ENCODE results near the gene MACROD2. TPM values are rescaled to one million over a fixed set of nuclear protein-coding genes. Genes with fewer than 3 reads are reported as not detected.

Gene MACROD2
- polyA plus RNA-seq, 1 donor from 2014 or later: 23.2 TPM

GRCh38 chr20:14832630-14833029 lies 837.3 kb downstream of the MACROD2 start:
- TF ChIP-seq TAF1 (IDR thresholded peaks at IDR 0.05; ENCODE audit: low read depth) (no peak), EP300 (conservative IDR thresholded peaks at IDR 0.05; ENCODE audit: poor library complexity, severe bottlenecking) (no peak), EZH2 (IDR thresholded peaks at IDR 0.05; ENCODE audit: borderline replicate concordance, insufficient read depth, low read length, poor library complexity, severe bottlenecking) (no peak), CTCF (IDR thresholded peaks at IDR 0.05; ENCODE audit: poor library complexity, severe bottlenecking) (no peak), MXI1 (conservative IDR thresholded peaks at IDR 0.05; ENCODE audit: poor library complexity, severe bottlenecking) (no peak), REST (IDR thresholded peaks at IDR 0.05; ENCODE audit: borderline replicate concordance) (no peak), SMC3 (conservative IDR thresholded peaks at IDR 0.05; ENCODE audit: poor library complexity) (no peak), RAD21 (conservative IDR thresholded peaks at IDR 0.05) (no peak), POLR2AphosphoS5 (IDR thresholded peaks at IDR 0.05) (no peak)
- Histone ChIP-seq H3K27ac (ENCODE audit: low read length) (no peak overlapping the region), H3K4me2 (ENCODE audit: low read length) (no peak overlapping the region), H3K79me2 (replicated peaks; ENCODE audit: insufficient read depth, low read length) (no peaks in the 10 kb centered on the region), H2AFZ (ENCODE audit: low read depth, low read length) (no peak overlapping the region), H3K9me3 (ENCODE audit: low read length) (no peaks in the 10 kb centered on the region), H3K4me3 (ENCODE audit: low read length) (no peak overlapping the region), H3K36me3 (ENCODE audit: insufficient read depth, low read length) (no peaks in the 10 kb centered on the region), H3F3A (ENCODE audit: insufficient read depth, low read length, poor library complexity, severe bottlenecking) (peaks cover 2% of the 10 kb centered on the region), H3K27me3 (ENCODE audit: insufficient read depth, low read depth, low read length) (peaks cover 6% of the 10 kb centered on the region), H4K20me1 (ENCODE audit: insufficient read depth) (no peaks in the 10 kb centered on the region), H3K9ac (ENCODE audit: low read length) (no peak overlapping the region), H3K9me2 (ENCODE audit: insufficient read depth, low read length) (no peaks in the 10 kb centered on the region)

GRCh38 chr20:14838663-14839628 lies 843.6 kb downstream of the MACROD2 start:
- Histone ChIP-seq H3K27me3 (ENCODE audit: insufficient read depth, low read depth, low read length) (no peaks in the 10 kb centered on the region), H3K4me3 (ENCODE audit: low read length) (no peak overlapping the region), H3K36me3 (ENCODE audit: insufficient read depth, low read length) (no peaks in the 10 kb centered on the region), H2AFZ (ENCODE audit: low read depth, low read length) (no peak overlapping the region), H3K79me2 (replicated peaks; ENCODE audit: insufficient read depth, low read length) (no peaks in the 10 kb centered on the region), H3K9me3 (ENCODE audit: low read length) (no peaks in the 10 kb centered on the region), H3F3A (ENCODE audit: insufficient read depth, low read length, poor library complexity, severe bottlenecking) (no peaks in the 10 kb centered on the region), H3K9ac (ENCODE audit: low read length) (no peak overlapping the region), H3K27ac (ENCODE audit: low read length) (no peak overlapping the region), H3K4me2 (ENCODE audit: low read length) (no peak overlapping the region), H4K20me1 (ENCODE audit: insufficient read depth) (no peaks in the 10 kb centered on the region), H3K9me2 (ENCODE audit: insufficient read depth, low read length) (no peaks in the 10 kb centered on the region)
- TF ChIP-seq SMC3 (conservative IDR thresholded peaks at IDR 0.05; ENCODE audit: poor library complexity) (no peak), RAD21 (conservative IDR thresholded peaks at IDR 0.05) (no peak), EZH2 (IDR thresholded peaks at IDR 0.05; ENCODE audit: borderline replicate concordance, insufficient read depth, low read length, poor library complexity, severe bottlenecking) (no peak), MXI1 (conservative IDR thresholded peaks at IDR 0.05; ENCODE audit: poor library complexity, severe bottlenecking) (no peak), EP300 (conservative IDR thresholded peaks at IDR 0.05; ENCODE audit: poor library complexity, severe bottlenecking) (no peak), CTCF (IDR thresholded peaks at IDR 0.05; ENCODE audit: poor library complexity, severe bottlenecking) (no peak), TAF1 (IDR thresholded peaks at IDR 0.05; ENCODE audit: low read depth) (no peak), REST (IDR thresholded peaks at IDR 0.05; ENCODE audit: borderline replicate concordance) (no peak), POLR2AphosphoS5 (IDR thresholded peaks at IDR 0.05) (no peak)
